CD4-positive, alpha-beta T cell (primary cell): ENCODE data around the gene ZNF214. TPM values are rescaled to one million over a fixed set of nuclear protein-coding genes. Genes with fewer than 3 reads are reported as not detected.
"Not testable (repeated sequence)": the region's sequence is repeated elsewhere in the genome, so short reads cannot be mapped to it uniquely, and the experiment has no call there.

Source experiments
- ATAC-seq: fragments of 200-7000 bp; cut with Tn5 transposase; one replicate; pipeline ENCODE4 v1.10.0; 2022; ENCODE audit warnings: mild to moderate bottlenecking; ENCODE audit not compliant: poor library complexity
- CTCF ChIA-PET: fragments of 350-600 bp; sonication (Branson Sonifier 250); formaldehyde crosslinking; loops from one replicate; lab custom pipeline; 2021; ENCODE audit warnings: antibody characterized with exemption, inconsistent platforms; lab: Charles Lee
- POLR2A ChIA-PET: fragments of 350-600 bp; sonication (Branson Sonifier 250); formaldehyde crosslinking; loops from one replicate; lab custom pipeline; 2021; ENCODE audit warnings: antibody characterized with exemption, inconsistent platforms; lab: Charles Lee
- DNase-seq, 14 experiments: peaks; one replicate each; pipeline ENCODE4 v3.0.0-alpha.2; 2013 to 2020; ENCODE audit warnings: mixed read lengths in 2 of 14
- H3K27ac ChIP-seq, 2 donors: one replicate each; pipeline versions ENCODE4 v1.5.1 to v1.7.0; 2013; ENCODE audit warnings: low read length in 2 of 2, low read depth in 1 of 2, mild to moderate bottlenecking in 1 of 2
- H3K27me3 ChIP-seq, 2 experiments: 1 replicate in 1 of 2; 2 replicates in 1 of 2; pipeline versions ENCODE4 v1.6.1 to v1.7.0; 2013; ENCODE audit warnings: low read length in 2 of 2, control low read depth in 1 of 2, mild to moderate bottlenecking in 1 of 2, moderate library complexity in 1 of 2; ENCODE audit not compliant: insufficient read depth in 2 of 2, control insufficient read depth in 1 of 2
- H3K36me3 ChIP-seq: one replicate; pipeline ENCODE4 v1.6.1; 2013; ENCODE audit warnings: low read length, control low read depth; ENCODE audit not compliant: insufficient read depth
- H3K4me1 ChIP-seq: one replicate; pipeline ENCODE4 v1.6.1; 2013; ENCODE audit warnings: low read length, control low read depth; ENCODE audit not compliant: insufficient read depth
- H3K4me3 ChIP-seq: one replicate; pipeline ENCODE4 v1.5.1; 2013; ENCODE audit warnings: mild to moderate bottlenecking, low read length, moderate library complexity
- H3K9me3 ChIP-seq, 2 experiments: 1 replicate in 1 of 2; 2 replicates in 1 of 2; pipeline versions ENCODE4 v1.6.1 to v1.7.0; 2013; ENCODE audit warnings: low read length in 2 of 2, mild to moderate bottlenecking in 2 of 2, control low read depth in 1 of 2, moderate library complexity in 1 of 2; ENCODE audit not compliant: control insufficient read depth in 1 of 2, insufficient read depth in 1 of 2
- H3K27ac Mint-ChIP-seq: one replicate; pipeline ENCODE4 v1.8.0; 2020; ENCODE audit warnings: mixed read lengths
- H3K27me3 Mint-ChIP-seq: one replicate; pipeline ENCODE4 v1.8.0; 2021; ENCODE audit warnings: mixed read lengths
- H3K36me3 Mint-ChIP-seq: one replicate; pipeline ENCODE4 v1.8.0; 2021; ENCODE audit warnings: low read depth, mixed read lengths
- H3K4me1 Mint-ChIP-seq: one replicate; pipeline ENCODE4 v1.8.0; 2021; ENCODE audit warnings: low read depth, mixed read lengths
- H3K4me3 Mint-ChIP-seq: one replicate; pipeline ENCODE4 v1.8.0; 2020; ENCODE audit warnings: mild to moderate bottlenecking, mixed read lengths
- H3K9me3 Mint-ChIP-seq: one replicate; pipeline ENCODE4 v1.8.0; 2020; ENCODE audit warnings: mixed read lengths
- intact Hi-C, 2 experiments: fragments of 100-400 bp; cut with DNase I in 1 of 2; cut with micrococcal nuclease in 1 of 2; formaldehyde crosslinking; loops; one replicate each; pipeline versions ENCODE4 v1.15.1 to v1.9.0; 2023 to 2025; cut with DNase I, micrococcal nuclease
- total RNA-seq, 174 experiments: library from RNA in 2 of 174; stranded (reverse) in 2 of 174; gene quantifications; one replicate each; pipeline ENCODE4 v1.2.3 and lab custom pipeline; 2021 to 2026
- TF ChIP-seq, protein P1 (sequence below): fragments of 200-600 bp; IDR thresholded peaks from one replicate; pipeline ENCODE4 v1.8.0; 2022; ENCODE audit warnings: antibody characterized with exemption, mild to moderate bottlenecking

Gene ZNF214
- total RNA-seq, 2 experiments from 2014 or later = not detected

DNA sequence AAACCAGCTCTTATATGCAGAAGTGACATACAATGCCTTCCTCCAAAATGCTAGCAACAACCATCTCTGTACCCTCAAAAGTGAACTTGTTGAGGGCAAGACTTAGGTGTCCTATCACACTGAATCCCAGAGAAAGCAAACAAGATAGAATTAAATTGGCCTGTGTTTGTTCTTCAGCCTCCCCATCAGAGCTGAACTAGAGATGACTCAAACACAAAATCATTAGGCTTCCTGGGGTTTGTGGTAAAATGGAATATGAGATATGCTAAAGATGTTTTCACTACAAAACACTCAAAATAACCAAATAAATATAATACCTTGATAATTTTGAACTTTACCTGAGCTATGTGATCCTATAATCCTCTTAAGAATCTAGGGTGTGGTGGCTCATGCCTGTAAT, 31.6 kb downstream of the ZNF214 start:
- no peaks in the 10 kb centered on the region for H3K9me3 ChIP-seq
- H3K9me3 Mint-ChIP-seq = peaks cover 2% of the 10 kb centered on the region
- peaks cover 4% of the 10 kb centered on the region for H3K27me3 Mint-ChIP-seq
- H3K4me3 ChIP-seq = no peak overlapping the region
- no peaks in the 10 kb centered on the region for H3K36me3 ChIP-seq
- ChIA-PET POLR2A (no interaction called here), CTCF (no interaction called here)
- DNase-seq (no peak), ATAC-seq (no peak)
- no peaks in the 10 kb centered on the region for H3K4me1 ChIP-seq
- intact Hi-C loops = no loop called here
- H3K4me1 Mint-ChIP-seq = no peaks in the 10 kb centered on the region
- no peaks in the 10 kb centered on the region for H3K36me3 Mint-ChIP-seq
- H3K27ac Mint-ChIP-seq = no peak overlapping the region
- TF ChIP-seq, protein P1, sequence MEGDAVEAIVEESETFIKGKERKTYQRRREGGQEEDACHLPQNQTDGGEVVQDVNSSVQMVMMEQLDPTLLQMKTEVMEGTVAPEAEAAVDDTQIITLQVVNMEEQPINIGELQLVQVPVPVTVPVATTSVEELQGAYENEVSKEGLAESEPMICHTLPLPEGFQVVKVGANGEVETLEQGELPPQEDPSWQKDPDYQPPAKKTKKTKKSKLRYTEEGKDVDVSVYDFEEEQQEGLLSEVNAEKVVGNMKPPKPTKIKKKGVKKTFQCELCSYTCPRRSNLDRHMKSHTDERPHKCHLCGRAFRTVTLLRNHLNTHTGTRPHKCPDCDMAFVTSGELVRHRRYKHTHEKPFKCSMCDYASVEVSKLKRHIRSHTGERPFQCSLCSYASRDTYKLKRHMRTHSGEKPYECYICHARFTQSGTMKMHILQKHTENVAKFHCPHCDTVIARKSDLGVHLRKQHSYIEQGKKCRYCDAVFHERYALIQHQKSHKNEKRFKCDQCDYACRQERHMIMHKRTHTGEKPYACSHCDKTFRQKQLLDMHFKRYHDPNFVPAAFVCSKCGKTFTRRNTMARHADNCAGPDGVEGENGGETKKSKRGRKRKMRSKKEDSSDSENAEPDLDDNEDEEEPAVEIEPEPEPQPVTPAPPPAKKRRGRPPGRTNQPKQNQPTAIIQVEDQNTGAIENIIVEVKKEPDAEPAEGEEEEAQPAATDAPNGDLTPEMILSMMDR = no peak
- no peaks in the 10 kb centered on the region for H3K27me3 ChIP-seq
- no peak overlapping the region for H3K27ac ChIP-seq
- no peak overlapping the region for H3K4me3 Mint-ChIP-seq

DNA sequence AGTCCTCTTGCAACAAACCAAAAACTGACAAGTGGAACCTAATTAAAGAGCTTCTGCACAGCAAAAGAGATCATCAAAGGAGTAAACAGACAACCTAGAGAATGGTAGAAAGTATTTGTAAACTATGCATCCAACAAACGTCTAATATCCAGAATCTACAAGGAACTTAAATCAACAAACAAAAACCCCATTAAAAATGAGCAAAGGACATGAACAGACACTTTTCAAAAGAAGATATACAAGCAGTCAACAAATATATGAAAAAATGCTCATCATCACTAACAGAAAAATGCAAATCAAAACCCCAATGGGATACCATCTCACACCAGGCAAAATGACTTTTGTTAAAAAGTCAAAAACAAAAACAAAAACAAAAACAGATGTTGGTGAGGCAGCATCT, 33.7 kb downstream of the ZNF214 start:
- Mint-ChIP-seq H3K27me3 (peaks cover 4% of the 10 kb centered on the region), H3K4me3 (no peak overlapping the region), H3K36me3 (no peaks in the 10 kb centered on the region), H3K27ac (no peak overlapping the region), H3K4me1 (no peaks in the 10 kb centered on the region), H3K9me3 (peaks cover 2% of the 10 kb centered on the region)
- no peaks in the 10 kb centered on the region for H3K9me3 ChIP-seq
- H3K4me1 ChIP-seq = no peaks in the 10 kb centered on the region
- H3K36me3 ChIP-seq = no peaks in the 10 kb centered on the region
- H3K27me3 ChIP-seq = no peaks in the 10 kb centered on the region
- TF ChIP-seq, protein P1 = no peak
- H3K4me3 ChIP-seq = no peak overlapping the region
- CTCF ChIA-PET = no interaction called here
- POLR2A ChIA-PET = no interaction called here
- DNase-seq (no peak), ATAC-seq (no peak)
- H3K27ac ChIP-seq = no peak overlapping the region
- intact Hi-C loops = no loop called here

DNA sequence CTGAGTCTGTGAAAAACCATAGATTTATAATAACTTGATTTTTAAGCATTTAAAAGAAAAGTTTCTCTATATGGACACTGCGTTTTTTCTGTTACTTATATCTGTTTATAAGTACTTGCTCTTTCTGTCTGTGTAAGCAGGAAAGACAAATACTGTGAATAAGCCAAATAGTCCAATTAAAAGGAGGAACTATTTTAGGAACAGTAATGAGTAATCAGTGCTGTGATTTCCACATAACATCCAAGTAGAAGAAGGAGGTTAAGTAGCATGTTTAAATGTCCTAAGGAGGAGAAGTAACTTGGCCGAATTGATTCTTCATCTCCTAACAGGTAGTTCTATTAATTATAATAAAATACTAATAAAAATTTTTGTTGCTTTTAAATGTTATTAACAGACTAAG, 40.8 kb downstream of the ZNF214 start:
- CTCF ChIA-PET = no interaction called here
- H3K27ac ChIP-seq = no peak overlapping the region
- TF ChIP-seq, protein P1 = no peak
- Mint-ChIP-seq H3K36me3 (no peaks in the 10 kb centered on the region), H3K4me1 (no peaks in the 10 kb centered on the region), H3K27ac (no peak overlapping the region), H3K9me3 (peaks cover 3% of the 10 kb centered on the region), H3K27me3 (peaks cover 4% of the 10 kb centered on the region), H3K4me3 (no peak overlapping the region)
- no peaks in the 10 kb centered on the region for H3K9me3 ChIP-seq
- no peaks in the 10 kb centered on the region for H3K36me3 ChIP-seq
- no peak overlapping the region for H3K4me3 ChIP-seq
- ATAC-seq (no peak), DNase-seq (no peak)
- POLR2A ChIA-PET = no interaction called here
- peaks cover 4 to 8% of the 10 kb centered on the region in 2 experiments for H3K27me3 ChIP-seq
- intact Hi-C loops = no loop called here
- H3K4me1 ChIP-seq = no peaks in the 10 kb centered on the region

DNA sequence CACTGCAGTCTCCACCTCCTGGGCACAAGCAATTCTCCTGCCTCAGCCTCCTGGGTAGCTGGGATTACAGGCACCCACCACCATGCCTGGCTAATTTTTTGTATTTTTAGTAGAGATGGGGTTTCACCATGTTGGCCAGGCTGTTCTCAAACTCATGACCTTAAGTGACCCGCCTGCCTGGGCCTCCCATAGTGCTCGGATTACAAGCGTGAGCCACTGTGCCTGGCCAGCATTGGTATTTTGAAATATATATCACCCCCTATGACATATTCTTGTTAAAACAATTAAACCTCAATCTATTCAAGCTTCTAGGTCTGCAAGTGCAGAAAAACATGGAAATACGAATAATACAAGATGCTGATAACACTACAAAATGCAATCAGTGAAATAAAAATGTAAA, 50.3 kb downstream of the ZNF214 start:
- H3K4me3 Mint-ChIP-seq, H3K9me3 Mint-ChIP-seq, H3K36me3 ChIP-seq, H3K36me3 Mint-ChIP-seq, H3K27ac Mint-ChIP-seq, H3K4me1 Mint-ChIP-seq, POLR2A ChIA-PET, H3K27me3 Mint-ChIP-seq, H3K4me1 ChIP-seq, DNase-seq, H3K9me3 ChIP-seq, H3K27ac ChIP-seq, CTCF ChIA-PET, H3K27me3 ChIP-seq, H3K4me3 ChIP-seq, intact Hi-C loops, ATAC-seq: not testable (repeated sequence)
